Neural crest cell (in vitro differentiated cells): ENCODE results near the gene ANKEF1. TPM values are rescaled to one million over a fixed set of nuclear protein-coding genes. Genes with fewer than 3 reads are reported as not detected.

Experiments
- DNase-seq: peaks from one replicate; pipeline ENCODE4 v3.0.0; 2021; ENCODE audit warnings: low read depth, mixed read lengths, low spot score
- H3K27ac Mint-ChIP-seq: one replicate; pipeline ENCODE4 v1.8.0; 2021; ENCODE audit warnings: mild to moderate bottlenecking, mixed read lengths; ENCODE audit not compliant: unreplicated experiment
- H3K27me3 Mint-ChIP-seq: 2 replicates; pipeline ENCODE4 v1.8.0; 2021; ENCODE audit warnings: low read depth, mild to moderate bottlenecking, mixed read lengths
- H3K36me3 Mint-ChIP-seq: 2 replicates; pipeline ENCODE4 v1.8.0; 2021; ENCODE audit warnings: low read depth, mild to moderate bottlenecking, mixed read lengths
- H3K4me1 Mint-ChIP-seq: 2 replicates; pipeline ENCODE4 v1.8.0; 2021; ENCODE audit warnings: mixed read lengths
- H3K4me3 Mint-ChIP-seq: one replicate; pipeline ENCODE4 v1.8.0; 2021; ENCODE audit warnings: mild to moderate bottlenecking, mixed read lengths
- H3K9me3 Mint-ChIP-seq: 2 replicates; pipeline ENCODE4 v1.8.0; 2021; ENCODE audit warnings: mixed read lengths
- long read RNA-seq: library from polyadenylated mRNA; unstranded; transcript quantifications from one replicate; pipeline ENCODE4 v2.0.0, GENCODE V29; 2020
- total RNA-seq: library from RNA; stranded (reverse); gene quantifications from 2 replicates; pipeline ENCODE4 v1.2.1, GENCODE V29; 2021
- TF ChIP-seq, protein P1 (sequence below): fragments of 200-600 bp; sonication (generic); conservative IDR thresholded peaks from 2 replicates; pipeline ENCODE4 v1.5.0; 2021; ENCODE audit warnings: antibody characterized with exemption, mild to moderate bottlenecking

Gene ANKEF1
- total RNA-seq = 3.7 and 3.8 TPM in 2 replicates
- long read RNA-seq, full-length matches to known transcripts = 1 of 9 reads
- long read RNA-seq, partial matches to known transcripts = 8 of 9 reads
- long read RNA-seq, other reads (novel, unspliced or antisense) = 0 of 9 reads

DNA sequence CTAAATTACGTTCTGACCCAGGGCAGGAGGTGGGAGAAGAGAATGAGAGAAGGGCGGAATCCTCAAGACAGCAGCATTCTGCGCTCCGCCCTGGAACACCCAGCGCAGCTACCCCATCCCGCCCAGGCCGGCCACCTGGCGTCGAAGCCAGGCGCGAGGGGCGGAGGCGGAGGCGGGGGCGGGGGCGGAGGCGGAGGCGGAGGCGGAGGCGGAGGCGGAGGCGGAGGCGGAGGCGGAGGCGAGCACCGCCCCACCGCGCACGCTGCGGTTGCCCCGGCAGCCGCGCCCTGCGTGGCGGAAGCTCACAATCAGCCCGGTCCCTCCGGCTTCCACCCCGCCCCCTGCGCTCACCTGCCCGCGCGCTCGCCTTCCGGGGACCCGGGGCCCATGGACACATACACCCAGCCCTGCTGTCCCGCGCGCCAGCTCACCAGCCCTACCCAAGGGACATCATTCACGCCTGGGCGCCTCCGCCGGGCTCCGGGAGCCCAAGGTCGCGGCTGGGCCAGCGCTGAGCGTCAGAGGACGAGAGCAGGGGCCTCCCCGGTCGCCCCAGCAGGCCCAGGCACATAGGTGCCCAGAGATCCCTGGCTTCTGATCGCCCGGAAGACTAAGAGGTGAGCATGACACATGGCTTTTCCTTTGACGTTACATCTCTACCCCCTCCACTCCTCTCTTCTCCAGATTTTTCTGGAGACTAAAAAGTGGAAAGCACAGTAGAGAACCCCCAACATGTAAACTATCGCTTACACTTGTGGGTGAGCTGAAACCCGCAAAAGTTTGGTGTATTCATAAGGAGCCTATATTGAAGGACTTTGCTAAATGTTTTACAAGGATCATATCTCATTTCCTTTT lies at the start of gene ANKEF1:
ANKEF1 (plus strand) TSS at position 271 of the 855 bp plus-strand sequence. CDS start 3,315 bp downstream, outside the sequence.
- Mint-ChIP-seq H3K27me3 (peaks cover 2% of the 10 kb centered on the region), H3K4me1 (no peaks in the 10 kb centered on the region), H3K9me3 (no peaks in the 10 kb centered on the region), H3K36me3 (no peaks in the 10 kb centered on the region), H3K4me3 (peak within 1 kb of the TSS; percentile 81), H3K27ac (no peak within 1 kb of the TSS)
- DNase-seq = peak; percentile 57
- TF ChIP-seq, protein P1, sequence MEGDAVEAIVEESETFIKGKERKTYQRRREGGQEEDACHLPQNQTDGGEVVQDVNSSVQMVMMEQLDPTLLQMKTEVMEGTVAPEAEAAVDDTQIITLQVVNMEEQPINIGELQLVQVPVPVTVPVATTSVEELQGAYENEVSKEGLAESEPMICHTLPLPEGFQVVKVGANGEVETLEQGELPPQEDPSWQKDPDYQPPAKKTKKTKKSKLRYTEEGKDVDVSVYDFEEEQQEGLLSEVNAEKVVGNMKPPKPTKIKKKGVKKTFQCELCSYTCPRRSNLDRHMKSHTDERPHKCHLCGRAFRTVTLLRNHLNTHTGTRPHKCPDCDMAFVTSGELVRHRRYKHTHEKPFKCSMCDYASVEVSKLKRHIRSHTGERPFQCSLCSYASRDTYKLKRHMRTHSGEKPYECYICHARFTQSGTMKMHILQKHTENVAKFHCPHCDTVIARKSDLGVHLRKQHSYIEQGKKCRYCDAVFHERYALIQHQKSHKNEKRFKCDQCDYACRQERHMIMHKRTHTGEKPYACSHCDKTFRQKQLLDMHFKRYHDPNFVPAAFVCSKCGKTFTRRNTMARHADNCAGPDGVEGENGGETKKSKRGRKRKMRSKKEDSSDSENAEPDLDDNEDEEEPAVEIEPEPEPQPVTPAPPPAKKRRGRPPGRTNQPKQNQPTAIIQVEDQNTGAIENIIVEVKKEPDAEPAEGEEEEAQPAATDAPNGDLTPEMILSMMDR = peak; percentile 17

DNA sequence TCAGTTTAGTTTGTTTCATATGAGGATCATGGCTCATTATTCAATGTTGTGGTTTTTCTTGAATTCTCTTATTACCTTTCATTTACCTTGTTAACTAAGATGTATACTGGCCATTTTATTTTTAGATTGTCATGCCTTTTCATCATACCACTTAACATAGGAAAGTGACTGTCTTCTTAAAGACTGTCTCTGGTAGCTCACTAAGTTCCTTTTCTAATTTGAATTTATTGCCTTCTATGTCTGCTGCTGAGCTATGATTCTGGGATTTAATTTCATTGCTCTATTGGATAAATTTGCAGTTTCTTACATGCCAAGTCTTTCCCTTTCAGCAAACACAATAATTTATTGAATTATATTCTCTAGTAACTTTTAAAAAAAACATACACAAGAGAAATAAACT lies 49.5 kb upstream of the ANKEF1 start:
- DNase-seq = no peak
- no peak overlapping the region for H3K4me3 Mint-ChIP-seq

DNA sequence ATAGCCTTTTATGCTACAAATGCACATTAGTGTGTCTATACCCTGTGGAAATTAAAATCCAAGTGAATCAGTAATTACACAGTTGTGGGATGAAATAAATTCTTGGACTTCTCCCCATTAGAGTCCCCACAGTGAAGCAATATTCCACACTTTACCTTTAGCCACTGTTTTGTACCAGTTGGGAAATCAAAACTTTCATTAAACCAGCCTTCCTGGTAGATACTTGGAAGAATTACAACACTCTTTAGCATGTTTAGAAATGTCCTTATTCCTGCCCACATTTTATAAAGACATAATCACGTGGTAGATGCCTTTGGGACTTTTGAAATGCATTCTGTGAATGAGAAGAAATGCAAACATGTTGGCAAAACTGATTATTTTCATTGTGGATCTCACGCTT lies 49.0 kb upstream of the ANKEF1 start:
- no peaks in the 10 kb centered on the region for H3K27me3 Mint-ChIP-seq
- H3K9me3 Mint-ChIP-seq = no peaks in the 10 kb centered on the region
- no peaks in the 10 kb centered on the region for H3K36me3 Mint-ChIP-seq
- TF ChIP-seq, protein P1 = no peak
- H3K27ac Mint-ChIP-seq = no peak overlapping the region
- no peak for DNase-seq
- H3K4me3 Mint-ChIP-seq = no peak overlapping the region
- H3K4me1 Mint-ChIP-seq = no peaks in the 10 kb centered on the region

More for the DNA sequence above, 49.5 kb upstream of the ANKEF1 start:
- H3K36me3 Mint-ChIP-seq = no peaks in the 10 kb centered on the region
- H3K9me3 Mint-ChIP-seq = no peaks in the 10 kb centered on the region
- no peaks in the 10 kb centered on the region for H3K4me1 Mint-ChIP-seq
- H3K27ac Mint-ChIP-seq = no peak overlapping the region
- TF ChIP-seq, protein P1 = no peak
- H3K27me3 Mint-ChIP-seq = no peaks in the 10 kb centered on the region

DNA sequence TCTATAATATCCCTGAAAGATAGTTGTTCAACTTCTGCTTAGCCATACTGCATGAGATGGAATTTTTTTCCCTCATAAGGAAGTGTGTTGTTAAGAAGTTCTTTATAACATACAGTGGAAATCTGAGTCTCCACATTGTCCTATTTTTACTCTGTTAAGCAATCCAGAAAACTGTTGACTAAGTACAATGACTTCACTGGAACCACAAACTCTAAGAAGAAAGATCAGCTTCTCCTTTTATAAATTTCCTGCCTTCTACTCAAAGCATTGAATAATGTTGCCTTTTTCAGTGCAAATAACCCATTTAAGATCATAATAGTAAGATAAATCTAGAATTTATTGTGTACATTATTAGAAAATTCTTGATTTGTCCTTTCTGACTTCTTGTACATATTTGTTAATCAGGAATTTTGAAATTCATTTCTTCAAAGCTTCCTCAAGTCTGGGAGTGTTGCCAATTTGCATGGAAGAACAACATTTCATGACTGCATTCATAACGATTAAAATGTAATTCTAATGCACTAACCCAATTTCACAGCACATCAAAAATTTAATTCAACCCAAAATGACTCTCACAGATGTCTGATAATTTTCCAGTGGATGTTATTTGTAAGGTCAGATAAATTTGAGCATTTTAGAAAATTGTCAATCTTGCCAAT lies 45.6 kb upstream of the ANKEF1 start:
- H3K4me3 Mint-ChIP-seq = no peak overlapping the region
- TF ChIP-seq, protein P1 = no peak
- no peaks in the 10 kb centered on the region for H3K4me1 Mint-ChIP-seq
- H3K9me3 Mint-ChIP-seq = no peaks in the 10 kb centered on the region
- H3K36me3 Mint-ChIP-seq = no peaks in the 10 kb centered on the region
- no peak overlapping the region for H3K27ac Mint-ChIP-seq
- DNase-seq = no peak
- H3K27me3 Mint-ChIP-seq = no peaks in the 10 kb centered on the region

DNA sequence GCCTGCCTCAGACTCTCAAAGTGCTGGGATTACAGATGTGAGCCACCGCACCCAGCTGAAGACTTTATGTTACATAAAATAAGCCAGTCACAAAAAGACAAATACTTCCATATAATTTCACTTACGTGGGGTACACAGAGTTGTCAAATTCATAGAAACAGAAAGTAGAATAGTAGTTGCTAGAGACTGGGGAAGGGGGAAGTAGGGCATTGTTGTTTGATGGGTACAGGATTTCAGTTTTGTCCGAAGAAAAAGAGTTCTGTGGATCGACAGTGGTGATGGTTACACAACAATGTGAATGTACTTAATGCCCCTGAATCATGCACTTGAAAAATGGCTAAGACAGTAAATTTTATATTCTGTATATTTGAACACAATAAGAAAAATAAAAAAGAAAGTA lies 41.6 kb upstream of the ANKEF1 start:
- TF ChIP-seq, protein P1 = no peak
- no peaks in the 10 kb centered on the region for H3K4me1 Mint-ChIP-seq
- H3K27ac Mint-ChIP-seq = no peak overlapping the region
- H3K27me3 Mint-ChIP-seq = no peaks in the 10 kb centered on the region
- no peaks in the 10 kb centered on the region for H3K36me3 Mint-ChIP-seq
- no peak overlapping the region for H3K4me3 Mint-ChIP-seq
- no peak for DNase-seq
- H3K9me3 Mint-ChIP-seq = peaks cover 2% of the 10 kb centered on the region
